ENCODE data around the gene TMEM266.

TMEM266 gene

DNA sequence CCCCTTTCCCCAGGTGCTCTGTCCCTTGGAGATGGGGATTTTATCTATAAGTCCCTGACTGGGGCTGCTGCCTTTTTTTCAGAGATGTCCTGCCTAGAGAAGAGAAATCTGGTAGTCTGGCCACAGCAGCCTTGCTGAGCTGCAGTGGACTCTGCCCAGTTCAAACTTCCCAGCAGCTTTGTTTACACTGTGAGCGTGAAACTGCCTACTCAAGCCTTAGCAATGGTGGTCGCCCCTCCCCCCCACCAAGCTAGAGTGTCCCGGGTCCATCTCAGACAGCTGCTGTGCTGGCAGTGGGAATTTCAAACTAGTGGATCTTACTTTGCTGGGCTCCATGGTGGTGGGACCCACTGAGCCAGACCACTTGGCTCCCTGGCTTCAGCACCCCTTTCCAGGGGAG is 38.9 kb downstream of the TMEM266 start:
- Histone ChIP-seq H3K4me2 (ENCODE audit: low read length) (no peak overlapping the region), H3K79me2 (no peaks in the 10 kb centered on the region), H3K9ac (no peak overlapping the region), H3K36me3 (ENCODE audit: control insufficient read depth, insufficient read depth, low read length) (no peaks in the 10 kb centered on the region), H2AFZ (no peak overlapping the region), H3K9me3 (ENCODE audit: control insufficient read depth, low read length) (no peaks in the 10 kb centered on the region), H3K27ac (no peak overlapping the region), H3K4me3 (ENCODE audit: low read depth, low read length) (no peak overlapping the region), H3K27me3 (ENCODE audit: control insufficient read depth, insufficient read depth, low read length) (no peaks in the 10 kb centered on the region), H3K4me1 (no peaks in the 10 kb centered on the region)
- TF ChIP-seq, protein P1, sequence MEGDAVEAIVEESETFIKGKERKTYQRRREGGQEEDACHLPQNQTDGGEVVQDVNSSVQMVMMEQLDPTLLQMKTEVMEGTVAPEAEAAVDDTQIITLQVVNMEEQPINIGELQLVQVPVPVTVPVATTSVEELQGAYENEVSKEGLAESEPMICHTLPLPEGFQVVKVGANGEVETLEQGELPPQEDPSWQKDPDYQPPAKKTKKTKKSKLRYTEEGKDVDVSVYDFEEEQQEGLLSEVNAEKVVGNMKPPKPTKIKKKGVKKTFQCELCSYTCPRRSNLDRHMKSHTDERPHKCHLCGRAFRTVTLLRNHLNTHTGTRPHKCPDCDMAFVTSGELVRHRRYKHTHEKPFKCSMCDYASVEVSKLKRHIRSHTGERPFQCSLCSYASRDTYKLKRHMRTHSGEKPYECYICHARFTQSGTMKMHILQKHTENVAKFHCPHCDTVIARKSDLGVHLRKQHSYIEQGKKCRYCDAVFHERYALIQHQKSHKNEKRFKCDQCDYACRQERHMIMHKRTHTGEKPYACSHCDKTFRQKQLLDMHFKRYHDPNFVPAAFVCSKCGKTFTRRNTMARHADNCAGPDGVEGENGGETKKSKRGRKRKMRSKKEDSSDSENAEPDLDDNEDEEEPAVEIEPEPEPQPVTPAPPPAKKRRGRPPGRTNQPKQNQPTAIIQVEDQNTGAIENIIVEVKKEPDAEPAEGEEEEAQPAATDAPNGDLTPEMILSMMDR (IDR thresholded peaks at IDR 0.05): no peak

DNA sequence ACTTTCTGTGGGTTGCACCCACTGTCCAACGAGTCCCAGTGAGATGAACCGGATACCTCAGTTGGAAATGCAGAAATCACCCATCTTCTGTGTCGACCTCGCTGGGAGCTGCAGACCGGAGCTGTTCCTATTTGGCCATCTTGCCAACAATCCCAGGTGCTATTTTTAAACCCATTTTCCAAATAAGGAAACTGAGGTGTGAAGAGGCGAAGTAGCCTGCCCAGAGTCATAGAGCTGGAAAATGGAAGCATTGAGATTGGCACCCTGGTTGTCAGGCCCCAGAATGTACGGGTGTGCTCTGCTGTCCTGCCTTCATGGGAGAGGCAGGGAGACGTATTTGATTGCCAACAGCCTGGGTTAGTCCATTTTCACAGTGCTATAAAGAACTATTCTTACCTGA is 39.6 kb downstream of the TMEM266 start:
- Histone ChIP-seq H3K36me3 (ENCODE audit: control insufficient read depth, insufficient read depth, low read length) (no peaks in the 10 kb centered on the region), H3K4me1 (no peaks in the 10 kb centered on the region), H3K4me3 (ENCODE audit: low read depth, low read length) (no peak overlapping the region), H3K27me3 (ENCODE audit: control insufficient read depth, insufficient read depth, low read length) (no peaks in the 10 kb centered on the region), H3K9ac (no peak overlapping the region), H3K4me2 (ENCODE audit: low read length) (no peak overlapping the region), H3K27ac (no peak overlapping the region), H3K79me2 (no peaks in the 10 kb centered on the region), H3K9me3 (ENCODE audit: control insufficient read depth, low read length) (no peaks in the 10 kb centered on the region), H2AFZ (no peak overlapping the region)
- TF ChIP-seq, protein P1 (IDR thresholded peaks at IDR 0.05): no peak

DNA sequence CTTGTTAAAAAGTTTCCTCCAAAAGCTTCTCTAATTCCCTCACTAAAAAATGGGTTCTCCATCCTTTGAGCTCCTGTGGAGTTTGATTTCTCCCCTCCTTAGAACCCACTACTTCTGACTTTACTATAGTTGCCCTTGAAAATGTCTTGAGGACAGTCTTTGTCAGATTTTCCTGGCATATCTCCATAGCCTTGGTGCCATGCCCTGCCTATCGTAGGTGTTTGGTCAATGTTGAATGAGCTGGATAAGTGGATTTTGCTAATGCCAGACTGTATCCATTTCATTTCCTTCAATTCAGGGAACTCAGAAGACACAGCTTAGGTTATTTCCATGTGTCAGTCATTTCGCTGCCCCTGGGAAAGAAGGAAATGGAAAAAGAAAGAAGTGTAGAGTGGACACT is 40.6 kb downstream of the TMEM266 start:
- Histone ChIP-seq H3K4me2 (ENCODE audit: low read length) (no peak overlapping the region), H3K4me1 (no peaks in the 10 kb centered on the region), H3K36me3 (ENCODE audit: control insufficient read depth, insufficient read depth, low read length) (no peaks in the 10 kb centered on the region), H3K9me3 (ENCODE audit: control insufficient read depth, low read length) (no peaks in the 10 kb centered on the region), H3K4me3 (ENCODE audit: low read depth, low read length) (no peak overlapping the region), H2AFZ (no peak overlapping the region), H3K9ac (no peak overlapping the region), H3K27me3 (ENCODE audit: control insufficient read depth, insufficient read depth, low read length) (no peaks in the 10 kb centered on the region), H3K79me2 (no peaks in the 10 kb centered on the region), H3K27ac (no peak overlapping the region)
- TF ChIP-seq, protein P1 (IDR thresholded peaks at IDR 0.05): no peak

DNA sequence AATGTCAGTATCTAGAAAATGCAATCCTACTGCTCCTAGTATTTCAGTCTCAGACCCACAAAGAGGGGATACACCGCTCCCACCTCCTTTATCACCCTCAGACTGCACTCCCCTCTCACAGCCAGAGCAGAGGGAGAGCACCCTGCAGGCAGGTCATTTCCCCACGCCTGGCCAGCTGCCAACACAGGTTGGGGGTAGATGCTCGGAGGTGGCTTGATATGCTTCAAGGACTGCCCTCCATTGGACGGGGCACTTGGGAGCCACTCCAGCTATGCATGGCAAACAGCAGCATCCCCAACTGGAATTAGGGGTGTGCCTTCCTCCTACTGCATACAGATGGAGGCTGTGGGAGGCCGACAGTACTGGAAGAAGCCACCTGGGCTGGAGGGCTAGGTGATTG is 41.9 kb downstream of the TMEM266 start:
- no peak overlapping the region for H2AFZ ChIP-seq
- H3K9ac ChIP-seq: no peak overlapping the region
- no peak overlapping the region for H3K4me2 ChIP-seq (ENCODE audit: low read length)
- H3K4me3 ChIP-seq (ENCODE audit: low read depth, low read length): no peak overlapping the region
- H3K36me3 ChIP-seq (ENCODE audit: control insufficient read depth, insufficient read depth, low read length): no peaks in the 10 kb centered on the region
- no peaks in the 10 kb centered on the region for H3K4me1 ChIP-seq
- TF ChIP-seq, protein P1 (IDR thresholded peaks at IDR 0.05): no peak
- H3K79me2 ChIP-seq: no peaks in the 10 kb centered on the region
- H3K9me3 ChIP-seq (ENCODE audit: control insufficient read depth, low read length): no peaks in the 10 kb centered on the region
- H3K27me3 ChIP-seq (ENCODE audit: control insufficient read depth, insufficient read depth, low read length): no peaks in the 10 kb centered on the region
- H3K27ac ChIP-seq: no peak overlapping the region

DNA sequence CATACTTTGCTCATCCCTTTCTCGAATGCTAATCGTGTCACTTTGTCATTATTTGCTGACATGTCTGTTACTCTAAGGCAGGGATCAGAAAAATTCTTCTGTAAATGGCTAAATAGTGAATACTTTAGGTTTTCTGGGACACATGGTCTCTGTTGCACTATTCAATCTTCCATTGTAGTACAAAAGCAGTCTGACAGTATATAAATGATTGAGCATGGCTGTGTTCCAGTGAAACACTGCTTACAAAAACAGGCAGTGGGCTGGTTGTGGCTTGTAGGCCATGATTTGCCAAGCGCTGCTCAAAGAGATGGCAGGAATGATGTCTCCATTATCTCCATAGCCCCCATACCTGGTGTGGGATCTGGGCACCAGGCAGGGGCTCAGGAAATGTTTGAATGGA is 45.6 kb downstream of the TMEM266 start:
- H3K79me2 ChIP-seq: no peaks in the 10 kb centered on the region
- H3K9me3 ChIP-seq (ENCODE audit: control insufficient read depth, low read length): no peaks in the 10 kb centered on the region
- no peak overlapping the region for H3K4me3 ChIP-seq (ENCODE audit: low read depth, low read length)
- H2AFZ ChIP-seq: no peak overlapping the region
- TF ChIP-seq, protein P1 (IDR thresholded peaks at IDR 0.05): no peak
- H3K9ac ChIP-seq: no peak overlapping the region
- no peaks in the 10 kb centered on the region for H3K4me1 ChIP-seq
- no peaks in the 10 kb centered on the region for H3K36me3 ChIP-seq (ENCODE audit: control insufficient read depth, insufficient read depth, low read length)
- H3K27me3 ChIP-seq (ENCODE audit: control insufficient read depth, insufficient read depth, low read length): no peaks in the 10 kb centered on the region
- H3K27ac ChIP-seq: no peak overlapping the region
- H3K4me2 ChIP-seq (ENCODE audit: low read length): no peak overlapping the region
